K562 treated with DMSO at 1 percent for 48 hours (cell line): Measurements from ENCODE around the gene HCFC1R1. TPM values are rescaled to one million over a fixed set of nuclear protein-coding genes. Genes with fewer than 3 reads are reported as not detected.

Experiments used
- total RNA-seq: library from RNA; unstranded; fragments of 300-600 nt; gene quantifications from 2 replicates; pipeline ENCODE4 v1.2.3, GENCODE V29; 2022; ENCODE audit warnings: low replicate concordance; ENCODE audit errors: extremely low read depth

The HCFC1R1 gene
- not detected in 2 replicates for total RNA-seq

GRCh38 chr16:3023669-3024478 is at the start of gene HCFC1R1, which contains the start of gene THOC6:
Gene HCFC1R1, minus strand, starts transcription at chr16:3023942. Its CDS starts 1 bp downstream, at chr16:3023941.
Gene THOC6, plus strand, starts transcription at chr16:3024035. Its CDS starts 292 bp downstream, at chr16:3024327.

GRCh38 chr16:3065069-3065741 is 41.5 kb upstream of the HCFC1R1 start, which contains the start of gene IL32:
Gene IL32, plus strand, starts transcription at chr16:3065640. Its CDS starts 172 bp downstream, at chr16:3065812.

GRCh38 chr16:3045758-3046640 is 22.3 kb upstream of the HCFC1R1 start, which contains the start of gene MMP25:
Gene MMP25, plus strand, starts transcription at chr16:3046561. Its CDS starts 357 bp downstream, at chr16:3046918.

GRCh38 chr16:3036726-3037315 is 13.1 kb upstream of the HCFC1R1 start, which contains the start of gene BICDL2:
Gene BICDL2, minus strand, starts transcription at chr16:3036944. Its CDS starts 1,448 bp downstream, at chr16:3035496.

GRCh38 chr16:3020247-3020603 is 3.5 kb downstream of the HCFC1R1 start, which contains the start of gene TNFRSF12A:
Gene TNFRSF12A, plus strand, starts transcription at chr16:3020368. Its CDS starts 30 bp downstream, at chr16:3020398.

GRCh38 chr16:3017794-3018506 is 5.8 kb downstream of the HCFC1R1 start, which contains the start of gene CLDN6:
Gene CLDN6, minus strand, starts transcription at chr16:3018183. Its CDS starts 2,162 bp downstream, at chr16:3016021.

GRCh38 chr16:3012828-3013420 is 10.8 kb downstream of the HCFC1R1 start, which contains the start of gene CLDN9:
Gene CLDN9, plus strand, starts transcription at chr16:3012923. Its CDS starts 440 bp downstream, at chr16:3013363.

GRCh38 chr16:2980227-2981176 is 43.2 kb downstream of the HCFC1R1 start, which contains the start of gene PKMYT1:
Gene PKMYT1, minus strand, starts transcription at chr16:2980446. Its CDS starts 789 bp downstream, at chr16:2979657.

Other genes starting within 250 kb of the HCFC1R1 start
- gene ELOB, start 246.7 kb downstream of the HCFC1R1 start, total RNA-seq, result not detected in 2 replicates
- gene PRSS33, start 236.4 kb downstream of the HCFC1R1 start, total RNA-seq, result not detected in 2 replicates
- gene PRSS41, start 225.5 kb downstream of the HCFC1R1 start, total RNA-seq, result not detected in 2 replicates
- gene PRSS21, start 206.7 kb downstream of the HCFC1R1 start, total RNA-seq, result not detected in 2 replicates
- not detected in 2 replicates for gene ZG16B, start 193.6 kb downstream of the HCFC1R1 start, total RNA-seq
- gene PRSS22, start 165.8 kb downstream of the HCFC1R1 start, total RNA-seq, result not detected in 2 replicates
- not detected in 2 replicates for gene FLYWCH2, start 140.7 kb downstream of the HCFC1R1 start, total RNA-seq
- not detected in 2 replicates for gene FLYWCH1, start 112.0 kb downstream of the HCFC1R1 start, total RNA-seq
- gene KREMEN2, start 59.7 kb downstream of the HCFC1R1 start, total RNA-seq, result not detected in 2 replicates
- not detected in 2 replicates for gene PAQR4, start 54.6 kb downstream of the HCFC1R1 start, total RNA-seq
- gene PKMYT1, start 43.5 kb downstream of the HCFC1R1 start, total RNA-seq, result not detected in 2 replicates
- not detected in 2 replicates for gene CLDN9, start 11.0 kb downstream of the HCFC1R1 start, total RNA-seq
- gene CLDN6, start 5.8 kb downstream of the HCFC1R1 start, total RNA-seq, result not detected in 2 replicates
- gene TNFRSF12A, start 3.6 kb downstream of the HCFC1R1 start, total RNA-seq, result not detected in 2 replicates
- not detected in 2 replicates for gene THOC6, start 93 bp upstream of the HCFC1R1 start, total RNA-seq
- not detected in 2 replicates for gene BICDL2, start 13.0 kb upstream of the HCFC1R1 start, total RNA-seq
- gene MMP25, start 22.6 kb upstream of the HCFC1R1 start, total RNA-seq, result not detected in 2 replicates
- not detected in 2 replicates for gene IL32, start 41.7 kb upstream of the HCFC1R1 start, total RNA-seq
- gene ZSCAN10, start 75.4 kb upstream of the HCFC1R1 start, total RNA-seq, result not detected in 2 replicates
- gene ZNF205, start 88.6 kb upstream of the HCFC1R1 start, total RNA-seq, result not detected in 2 replicates
- not detected in 2 replicates for gene ZNF213, start 111.1 kb upstream of the HCFC1R1 start, total RNA-seq
- gene OR1F1, start 164.3 kb upstream of the HCFC1R1 start, total RNA-seq, result not detected in 2 replicates
- gene ZNF200, start 211.2 kb upstream of the HCFC1R1 start, total RNA-seq, result not detected in 2 replicates
- gene MEFV, start 232.7 kb upstream of the HCFC1R1 start, total RNA-seq, result not detected in 2 replicates